ENCODE data around the gene DCD.

DCD gene

DNA sequence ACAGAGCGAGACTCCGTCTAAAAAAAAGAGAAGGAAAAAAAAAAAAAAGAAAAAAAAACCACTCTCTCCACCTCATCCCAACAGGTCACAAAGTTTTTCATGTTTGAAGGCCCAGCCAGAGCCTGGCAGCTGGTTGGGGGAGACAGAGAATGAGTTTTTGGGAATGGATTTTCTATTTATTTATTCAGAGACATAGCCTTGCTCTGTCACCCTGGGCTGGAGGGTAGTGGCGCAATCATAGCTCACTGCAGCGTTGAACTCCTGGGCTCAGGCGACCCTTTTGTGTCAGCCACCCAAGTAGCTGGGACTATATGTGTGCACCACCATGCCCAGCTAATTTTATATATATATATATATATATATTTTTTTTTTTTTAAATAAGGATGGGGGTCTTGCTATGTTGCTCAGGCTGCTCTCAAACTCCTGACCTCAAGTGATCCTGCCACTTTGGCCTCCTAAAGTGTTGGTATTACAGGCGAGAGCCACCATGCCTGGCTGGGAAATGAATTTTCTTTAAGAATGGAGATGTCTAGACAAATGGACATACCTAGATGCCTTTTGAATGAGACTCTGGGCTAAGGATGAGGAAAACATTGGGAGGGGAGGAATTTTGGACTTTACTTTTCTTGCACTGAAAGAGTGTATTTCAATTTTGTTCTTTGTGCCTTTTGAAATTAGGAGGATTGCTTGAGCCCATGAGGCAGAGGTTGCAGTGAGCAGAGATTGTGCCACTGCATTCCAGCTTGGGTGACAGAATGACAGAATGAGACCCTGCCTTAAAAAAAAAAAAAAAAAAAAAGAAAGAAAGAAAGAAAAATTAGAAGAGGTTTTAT lies 42.8 kb downstream of the DCD start:
- DNase-seq, result no peak

GRCh38 chr12:54604436-54604835 lies 43.7 kb downstream of the DCD start:
- DNase-seq, result no peak

DNA sequence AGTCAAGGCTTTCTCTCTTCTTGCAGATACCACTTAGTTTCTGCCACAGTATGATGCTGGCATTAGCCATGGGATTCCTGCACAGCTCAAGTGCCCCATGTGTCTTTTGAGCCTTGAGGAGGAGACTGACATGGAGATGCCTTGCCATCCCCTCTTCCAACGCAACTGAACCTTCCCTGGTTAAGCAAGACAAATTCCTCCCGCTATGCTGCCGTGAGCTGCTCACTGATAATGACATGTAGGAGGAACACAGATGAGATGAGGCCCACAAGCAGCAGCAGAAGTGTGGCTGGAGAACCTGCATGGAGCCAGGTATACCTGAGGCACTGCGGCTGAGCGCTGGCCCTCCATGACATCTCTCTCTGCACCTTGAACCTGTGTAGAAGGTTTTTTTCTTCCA lies 44.3 kb downstream of the DCD start:
- DNase-seq, result no peak

DNA sequence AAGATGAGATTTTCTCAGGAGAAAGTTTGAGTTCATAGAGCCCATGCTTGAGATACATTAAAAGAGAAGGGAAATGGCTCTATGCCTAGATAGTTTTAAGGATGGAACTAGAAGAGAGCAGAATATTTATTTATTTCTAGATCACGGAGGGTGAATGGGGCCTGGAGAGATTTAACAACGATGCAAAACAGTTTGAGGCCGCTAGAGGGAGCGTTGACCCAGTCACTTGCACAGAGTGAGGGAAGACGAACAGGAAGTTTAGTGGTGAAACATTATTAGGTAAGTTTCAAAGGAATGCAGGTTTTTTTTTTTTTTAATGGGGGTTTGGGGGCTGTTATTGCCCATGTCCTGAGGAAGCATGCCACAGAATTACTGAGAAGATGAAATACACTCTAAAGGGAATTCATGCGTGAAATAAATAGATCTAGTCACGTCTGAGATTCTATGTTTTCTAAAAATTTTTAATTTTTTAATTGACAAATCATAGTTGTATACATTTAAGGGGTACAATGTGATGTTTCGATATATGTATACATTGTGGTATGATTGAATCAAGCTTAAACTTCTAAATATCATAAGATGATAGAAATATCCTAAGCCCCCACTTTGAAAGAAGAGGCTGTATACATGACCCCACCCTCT lies 44.9 kb downstream of the DCD start:
- peak; percentile 52 for DNase-seq

- no peak for DNase-seq
These were observed 45.5 kb downstream of the DCD start for GRCh38 chr12:54602661-54603060.

DNA sequence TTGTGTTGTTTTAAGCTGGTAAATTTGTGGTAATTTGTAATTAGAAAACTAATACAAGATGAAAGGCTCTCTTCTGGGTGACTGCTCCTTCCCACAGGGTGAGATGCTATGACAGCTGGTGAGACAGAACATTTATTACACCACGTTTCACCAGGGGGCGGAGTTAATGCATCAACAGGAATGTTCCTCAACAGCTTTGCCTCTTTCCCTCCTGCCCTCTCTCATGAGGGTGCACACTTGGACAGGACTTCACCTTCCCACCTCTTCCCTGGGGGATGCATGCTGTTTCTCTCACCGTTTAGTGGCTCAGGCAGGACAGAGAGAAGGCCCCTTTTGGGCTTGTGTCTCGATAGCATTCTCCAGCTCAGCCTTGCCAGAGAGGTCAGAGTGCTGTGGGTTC lies 46.3 kb downstream of the DCD start:
- no peak for DNase-seq

DNA sequence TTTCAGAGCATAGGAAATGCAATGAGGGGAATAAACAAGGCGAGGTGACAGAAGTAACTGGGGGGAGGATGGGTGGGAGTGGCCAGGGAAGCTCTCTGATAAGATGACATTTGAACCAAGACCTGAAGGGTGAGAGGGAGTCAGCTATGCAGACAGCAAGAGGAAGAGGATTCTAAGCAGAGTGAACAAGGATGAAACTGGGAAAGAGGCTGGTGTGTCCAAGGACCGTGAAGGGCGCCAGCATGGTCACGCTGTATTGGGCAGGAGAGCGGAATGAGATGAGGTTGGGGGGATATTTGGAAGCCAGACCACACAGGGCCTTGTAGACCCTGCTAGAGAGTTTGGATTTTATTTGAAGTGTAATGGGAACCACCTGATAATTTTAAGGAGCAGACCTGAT lies 49.2 kb downstream of the DCD start:
- no peak for DNase-seq

DNA sequence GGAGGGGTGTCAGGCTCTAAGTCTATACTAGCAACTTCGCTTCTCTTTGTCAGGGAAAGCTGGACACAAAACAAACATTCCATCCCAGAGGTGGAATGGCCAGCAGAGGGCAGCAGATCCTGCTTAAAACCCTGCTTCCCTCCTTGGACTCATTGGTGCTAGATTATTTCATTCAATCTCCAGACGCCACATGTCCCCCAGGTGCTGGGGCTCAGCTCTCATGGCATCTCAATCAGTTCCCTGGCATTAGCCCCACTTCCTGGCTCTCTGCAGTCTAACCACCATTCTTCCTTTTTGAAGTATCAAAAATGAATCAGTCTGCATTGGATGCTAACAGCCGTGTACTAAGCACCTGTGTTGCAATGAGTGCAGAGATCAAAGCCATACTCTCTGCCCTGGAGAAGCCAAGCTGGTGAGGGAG lies 51.6 kb downstream of the DCD start:
- DNase-seq, result peak; percentile 36

DNA sequence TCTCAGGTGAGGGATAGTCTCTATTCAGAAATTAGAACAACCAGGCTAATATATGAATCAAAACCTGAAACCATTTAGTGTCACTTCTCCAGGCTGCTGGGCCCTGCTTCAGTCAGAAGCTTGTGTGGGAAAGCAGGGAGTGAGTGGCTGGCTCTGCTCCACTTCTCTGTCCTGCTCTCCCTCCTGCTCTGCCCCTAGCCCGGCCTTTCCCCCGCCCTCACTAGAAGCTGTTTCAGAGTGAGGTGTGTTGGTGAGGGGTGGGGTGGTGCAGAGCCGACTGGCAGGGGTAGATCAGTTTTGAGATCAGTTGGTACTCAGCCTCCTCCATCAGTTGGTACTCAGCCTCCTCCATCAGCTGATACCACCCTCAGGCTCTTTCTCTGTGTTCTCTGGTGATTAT lies 52.7 kb downstream of the DCD start:
- no peak for DNase-seq
